GM12878 (cell line): ENCODE measurements around the gene CDH4. TPM values are rescaled to one million over a fixed set of nuclear protein-coding genes. Genes with fewer than 3 reads are reported as not detected.

Experiments
- ATAC-seq: fragments of 200-7000 bp; cut with Tn5 transposase; 3 replicates; pipeline ENCODE4 v1.9.1; 2020; ENCODE audit warnings: mild to moderate bottlenecking, moderate library complexity
- BruUV-seq: library from RNA; stranded (reverse); fragments of 400-500 nt; replicated peaks from 2 replicates; lab custom pipeline; 2021; lab: Mats Ljungman, UMichigan
- CTCF ChIA-PET: fragments of 300-600 bp; sonication (Branson Sonifier 250); formaldehyde crosslinking; extraction: SDS; loops from one replicate; lab custom pipeline; 2021; ENCODE audit warnings: inconsistent platforms; lab: Yijun Ruan, JAX
- POLR2A ChIA-PET: fragments of 350-600 bp; formaldehyde crosslinking; extraction: SDS; loops from one replicate; lab custom pipeline; 2021; ENCODE audit warnings: inconsistent platforms; lab: Charles Lee
- RAD21 ChIA-PET: fragments of 300-600 bp; sonication (Branson Sonifier 250); formaldehyde crosslinking; loops from one replicate; lab custom pipeline; 2023; ENCODE audit warnings: antibody characterized with exemption; ENCODE audit not compliant: unreplicated experiment; lab: Charles Lee
- SMC1A ChIA-PET: fragments of 300-600 bp; sonication (Branson Sonifier 250); formaldehyde crosslinking; loops from one replicate; lab custom pipeline; 2023; ENCODE audit not compliant: unreplicated experiment, uncharacterized antibody; lab: Charles Lee
- DNase-seq: peaks from one replicate; pipeline ENCODE4 v3.0.0-alpha.2; 2011; ENCODE audit warnings: low read depth, low spot score
- FAIRE-seq: peaks from 3 replicates; lab custom pipeline; 2011; peaks lifted over from hg19 to GRCh38; lab: Jason Lieb, UNC
- H2AFZ ChIP-seq: 2 replicates; pipeline ENCODE4 v1.6.0; 2011; ENCODE audit warnings: low read depth, low read length, control low read depth; ENCODE audit not compliant: control insufficient read depth
- H3K27ac ChIP-seq: 2 replicates; pipeline ENCODE4 v1.5.1; 2011; ENCODE audit warnings: control low read depth; ENCODE audit not compliant: control insufficient read depth, insufficient read depth
- H3K27me3 ChIP-seq, 2 experiments: replicated peaks in 1 of 2; 2 replicates each; pipeline versions ENCODE4 v1.6.0 to v1.6.1; 2011; ENCODE audit warnings: low read length in 1 of 2; ENCODE audit not compliant: control insufficient read depth in 2 of 2, insufficient read depth in 2 of 2
- H3K36me3 ChIP-seq, 2 experiments: 2 replicates each; pipeline ENCODE4 v1.5.1; 2011; ENCODE audit warnings: low read length in 1 of 2; ENCODE audit not compliant: control insufficient read depth in 2 of 2, insufficient read depth in 2 of 2
- H3K4me1 ChIP-seq: 2 replicates; pipeline ENCODE4 v1.6.1; 2011; ENCODE audit warnings: mild to moderate bottlenecking, low read length, moderate library complexity, mixed read lengths; ENCODE audit not compliant: control insufficient read depth, insufficient read depth
- H3K4me2 ChIP-seq: 2 replicates; pipeline ENCODE4 v1.6.0; 2011; ENCODE audit warnings: control low read depth; ENCODE audit not compliant: control insufficient read depth, insufficient read depth
- H3K4me3 ChIP-seq: fragments of 200-600 bp; sonication (generic); 2 replicates; pipeline ENCODE4 v1.5.1; 2016
- H3K79me2 ChIP-seq: 2 replicates; pipeline ENCODE4 v1.6.0; 2011; ENCODE audit warnings: low read length; ENCODE audit not compliant: control insufficient read depth, insufficient read depth
- H3K9ac ChIP-seq: 2 replicates; pipeline ENCODE4 v1.8.0; 2011; ENCODE audit warnings: low read length, control low read depth, mixed read lengths; ENCODE audit not compliant: control insufficient read depth, insufficient read depth
- H3K9me3 ChIP-seq: replicated peaks from 3 replicates; pipeline ENCODE4 v1.5.1; 2011; ENCODE audit warnings: mild to moderate bottlenecking, low read length; ENCODE audit not compliant: control insufficient read depth, insufficient read depth
- H4K20me1 ChIP-seq: 2 replicates; pipeline ENCODE4 v1.6.0; 2011; ENCODE audit not compliant: control insufficient read depth, insufficient read depth
- ASH2L ChIP-seq: fragments of 300-600, 200-600 bp; sonication (generic); IDR thresholded peaks from 2 replicates; pipeline ENCODE4 v1.6.1; 2017; ENCODE audit warnings: low read depth, mild to moderate bottlenecking, borderline replicate concordance
- ATF7 ChIP-seq: fragments of 450-650 bp; IDR thresholded peaks from 2 replicates; pipeline ENCODE4 v1.6.1; 2016; ENCODE audit warnings: low read depth, mild to moderate bottlenecking
- BHLHE40 ChIP-seq, 2 experiments: fragments of 450-650 bp in 1 of 2; IDR thresholded peaks; 2 replicates each; pipeline ENCODE4 v1.6.1; 2011 to 2017; ENCODE audit warnings: low read depth in 2 of 2, borderline replicate concordance in 1 of 2, improper control_type of control experiment in 1 of 2, low read length in 1 of 2, mild to moderate bottlenecking in 1 of 2
- EP300 ChIP-seq, 2 experiments: fragments of 150-350 bp in 1 of 2; IDR thresholded peaks; 2 replicates each; pipeline ENCODE4 v1.6.1; 2011 to 2012; ENCODE audit warnings: low read depth in 2 of 2, low read length in 2 of 2, borderline replicate concordance in 1 of 2, improper control_type of control experiment in 1 of 2, inconsistent platforms in 1 of 2; ENCODE audit not compliant: control insufficient read depth in 1 of 2
- KDM1A ChIP-seq: fragments of 200-600 bp; sonication (generic); IDR thresholded peaks from 2 replicates; pipeline ENCODE4 v1.6.1; 2016; ENCODE audit warnings: borderline replicate concordance
- RBBP5 ChIP-seq: fragments of 200-600 bp; sonication (generic); conservative IDR thresholded peaks from 2 replicates; pipeline ENCODE4 v1.6.1; 2016
- SMARCA5 ChIP-seq: fragments of 450-650 bp; IDR thresholded peaks from 2 replicates; pipeline ENCODE4 v1.6.1; 2017; ENCODE audit warnings: mild to moderate bottlenecking
- SUZ12 ChIP-seq: fragments of 200-600 bp; sonication (generic); IDR thresholded peaks from one replicate; pipeline ENCODE4 v1.6.1; 2018; ENCODE audit warnings: antibody characterized with exemption, mild to moderate bottlenecking; ENCODE audit not compliant: unreplicated experiment
- TARDBP ChIP-seq: IDR thresholded peaks from 2 replicates; pipeline ENCODE4 v1.6.1; 2016; ENCODE audit warnings: borderline replicate concordance
- ZNF274 ChIP-seq: IDR thresholded peaks from one replicate; pipeline ENCODE4 v1.8.0; 2011; ENCODE audit not compliant: insufficient read length, insufficient read depth
- ZNF622 ChIP-seq: fragments of 450-650 bp; IDR thresholded peaks from 2 replicates; pipeline ENCODE4 v1.6.1; 2017; ENCODE audit warnings: mild to moderate bottlenecking, inconsistent platforms
- ZZZ3 ChIP-seq: IDR thresholded peaks from 2 replicates; pipeline ENCODE4 v1.6.1; 2011; ENCODE audit warnings: low read depth; ENCODE audit not compliant: control insufficient read depth, insufficient read length
- WGBS: methylation state at CpG from one replicate; pipeline ENCODE4 v1.1.6; 2016; ENCODE audit warnings: low lambda C conversion rate; ENCODE audit not compliant: insufficient replicate concordance, insufficient coverage; ENCODE audit errors: missing lambda C conversion rate; 5-methylcytosine and 5-hydroxymethylcytosine counted together
- in situ Hi-C: fragments of 300-500 bp; cut with MboI; formaldehyde crosslinking; loops from 9 replicates; pipeline ENCODE4 v1.14.3; 2018; ENCODE audit warnings: mixed read lengths
- intact Hi-C: fragments of 100-400 bp; cut with micrococcal nuclease; formaldehyde crosslinking; loops from one replicate; pipeline ENCODE4 v1.14.2; 2022; ENCODE audit not compliant: unreplicated experiment
- polyA plus RNA-seq, 11 experiments: library from polyadenylated mRNA; depleted of rRNA in 4 of 11; unstranded in 6 of 11; stranded (reverse) in 5 of 11; fragments of >200 nt; fragmentation: Nextera tagmentation in 4 of 11; fragmentation: Illumina TruSeq in 1 of 11; extraction: Ambion mirVana in 4 of 11; extraction: Trizol in 1 of 11; gene quantifications; 1 replicate in 1 of 11; 2 replicates in 10 of 11; pipeline versions ENCODE4 v1.2.1 to v1.2.3, GENCODE V29; 2011 to 2016; ENCODE audit warnings: inconsistent platforms in 2 of 11, missing spikeins in 2 of 11, low read depth in 1 of 11
- total RNA-seq, 4 experiments: library from RNA; depleted of rRNA in 3 of 4; stranded (reverse); fragments of >200 nt in 3 of 4; fragmentation: Illumina TruSeq in 1 of 4; extraction: Trizol in 1 of 4; gene quantifications; 2 replicates each; pipeline versions ENCODE4 v1.2.1 to v1.2.3, GENCODE V29; 2013 to 2021
- TF ChIP-seq, protein P1 (sequence below): fragments of 450-650 bp; conservative IDR thresholded peaks from 2 replicates; pipeline ENCODE4 v1.6.1; 2017; ENCODE audit warnings: mild to moderate bottlenecking, moderate library complexity
- TF ChIP-seq, protein P2 (sequence below): fragments of 450-650 bp; IDR thresholded peaks from 2 replicates; pipeline ENCODE4 v1.6.1; 2016; ENCODE audit warnings: mild to moderate bottlenecking, moderate library complexity, borderline replicate concordance
- TF ChIP-seq, protein P3 (sequence below): fragments of 450-650 bp; IDR thresholded peaks from 2 replicates; pipeline ENCODE4 v1.6.1; 2017; ENCODE audit warnings: borderline replicate concordance

CDH4 gene
- total and polyA plus RNA-seq, 10 of the 15 experiments (the other 5 are each of a cell fraction or from before 2014, with no cell fraction given): not detected

GRCh38 chr20:61577065-61577464, 325.0 kb downstream of the CDH4 start:
- CTCF ChIA-PET: no interaction called here
- Histone ChIP-seq H3K27me3 (no peaks in the 10 kb centered on the region), H3K27ac (no peak overlapping the region), H3K9me3 (no peaks in the 10 kb centered on the region; the same call in 2 of the 3 replicates), H3K79me2 (no peaks in the 10 kb centered on the region)
- SMC1A ChIA-PET: no interaction called here
- ATAC-seq: no peak
- RAD21 ChIA-PET: no interaction called here
- intact Hi-C loops: no loop called here
- in situ Hi-C loops: no loop called here
- 79% methylated on average over 1 of the region's 1 CpG for WGBS
- TF ChIP-seq SMARCA5 (no peak), TARDBP (no peak), KDM1A (no peak), EP300 (IDR thresholded peaks at IDR 0.05; ENCODE audit: borderline replicate concordance in 1 of 2, control insufficient read depth in 1 of 2, low read depth in 2 of 2, low read length in 2 of 2) (no peak), ASH2L (no peak), ATF7 (no peak), ZZZ3 (no peak), ZNF274 (no peak), BHLHE40 (IDR thresholded peaks at IDR 0.05; ENCODE audit: borderline replicate concordance in 1 of 2, low read depth in 2 of 2, low read length in 1 of 2) (no peak), ZNF622 (no peak), SUZ12 (no peak), RBBP5 (no peak)
- TF ChIP-seq, protein P1, sequence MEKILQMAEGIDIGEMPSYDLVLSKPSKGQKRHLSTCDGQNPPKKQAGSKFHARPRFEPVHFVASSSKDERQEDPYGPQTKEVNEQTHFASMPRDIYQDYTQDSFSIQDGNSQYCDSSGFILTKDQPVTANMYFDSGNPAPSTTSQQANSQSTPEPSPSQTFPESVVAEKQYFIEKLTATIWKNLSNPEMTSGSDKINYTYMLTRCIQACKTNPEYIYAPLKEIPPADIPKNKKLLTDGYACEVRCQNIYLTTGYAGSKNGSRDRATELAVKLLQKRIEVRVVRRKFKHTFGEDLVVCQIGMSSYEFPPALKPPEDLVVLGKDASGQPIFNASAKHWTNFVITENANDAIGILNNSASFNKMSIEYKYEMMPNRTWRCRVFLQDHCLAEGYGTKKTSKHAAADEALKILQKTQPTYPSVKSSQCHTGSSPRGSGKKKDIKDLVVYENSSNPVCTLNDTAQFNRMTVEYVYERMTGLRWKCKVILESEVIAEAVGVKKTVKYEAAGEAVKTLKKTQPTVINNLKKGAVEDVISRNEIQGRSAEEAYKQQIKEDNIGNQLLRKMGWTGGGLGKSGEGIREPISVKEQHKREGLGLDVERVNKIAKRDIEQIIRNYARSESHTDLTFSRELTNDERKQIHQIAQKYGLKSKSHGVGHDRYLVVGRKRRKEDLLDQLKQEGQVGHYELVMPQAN: no peak
- TF ChIP-seq, protein P2, sequence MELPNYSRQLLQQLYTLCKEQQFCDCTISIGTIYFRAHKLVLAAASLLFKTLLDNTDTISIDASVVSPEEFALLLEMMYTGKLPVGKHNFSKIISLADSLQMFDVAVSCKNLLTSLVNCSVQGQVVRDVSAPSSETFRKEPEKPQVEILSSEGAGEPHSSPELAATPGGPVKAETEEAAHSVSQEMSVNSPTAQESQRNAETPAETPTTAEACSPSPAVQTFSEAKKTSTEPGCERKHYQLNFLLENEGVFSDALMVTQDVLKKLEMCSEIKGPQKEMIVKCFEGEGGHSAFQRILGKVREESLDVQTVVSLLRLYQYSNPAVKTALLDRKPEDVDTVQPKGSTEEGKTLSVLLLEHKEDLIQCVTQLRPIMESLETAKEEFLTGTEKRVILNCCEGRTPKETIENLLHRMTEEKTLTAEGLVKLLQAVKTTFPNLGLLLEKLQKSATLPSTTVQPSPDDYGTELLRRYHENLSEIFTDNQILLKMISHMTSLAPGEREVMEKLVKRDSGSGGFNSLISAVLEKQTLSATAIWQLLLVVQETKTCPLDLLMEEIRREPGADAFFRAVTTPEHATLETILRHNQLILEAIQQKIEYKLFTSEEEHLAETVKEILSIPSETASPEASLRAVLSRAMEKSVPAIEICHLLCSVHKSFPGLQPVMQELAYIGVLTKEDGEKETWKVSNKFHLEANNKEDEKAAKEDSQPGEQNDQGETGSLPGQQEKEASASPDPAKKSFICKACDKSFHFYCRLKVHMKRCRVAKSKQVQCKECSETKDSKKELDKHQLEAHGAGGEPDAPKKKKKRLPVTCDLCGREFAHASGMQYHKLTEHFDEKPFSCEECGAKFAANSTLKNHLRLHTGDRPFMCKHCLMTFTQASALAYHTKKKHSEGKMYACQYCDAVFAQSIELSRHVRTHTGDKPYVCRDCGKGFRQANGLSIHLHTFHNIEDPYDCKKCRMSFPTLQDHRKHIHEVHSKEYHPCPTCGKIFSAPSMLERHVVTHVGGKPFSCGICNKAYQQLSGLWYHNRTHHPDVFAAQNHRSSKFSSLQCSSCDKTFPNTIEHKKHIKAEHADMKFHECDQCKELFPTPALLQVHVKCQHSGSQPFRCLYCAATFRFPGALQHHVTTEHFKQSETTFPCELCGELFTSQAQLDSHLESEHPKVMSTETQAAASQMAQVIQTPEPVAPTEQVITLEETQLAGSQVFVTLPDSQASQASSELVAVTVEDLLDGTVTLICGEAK: no peak
- TF ChIP-seq, protein P3, sequence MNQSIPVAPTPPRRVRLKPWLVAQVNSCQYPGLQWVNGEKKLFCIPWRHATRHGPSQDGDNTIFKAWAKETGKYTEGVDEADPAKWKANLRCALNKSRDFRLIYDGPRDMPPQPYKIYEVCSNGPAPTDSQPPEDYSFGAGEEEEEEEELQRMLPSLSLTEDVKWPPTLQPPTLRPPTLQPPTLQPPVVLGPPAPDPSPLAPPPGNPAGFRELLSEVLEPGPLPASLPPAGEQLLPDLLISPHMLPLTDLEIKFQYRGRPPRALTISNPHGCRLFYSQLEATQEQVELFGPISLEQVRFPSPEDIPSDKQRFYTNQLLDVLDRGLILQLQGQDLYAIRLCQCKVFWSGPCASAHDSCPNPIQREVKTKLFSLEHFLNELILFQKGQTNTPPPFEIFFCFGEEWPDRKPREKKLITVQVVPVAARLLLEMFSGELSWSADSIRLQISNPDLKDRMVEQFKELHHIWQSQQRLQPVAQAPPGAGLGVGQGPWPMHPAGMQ: no peak
- TF ChIP-seq, all 136 proteins: peak for 0
- no peak overlapping the region for H2AFZ ChIP-seq
- no peak overlapping the region for H3K9ac ChIP-seq
- H3K4me1 ChIP-seq: no peaks in the 10 kb centered on the region
- H4K20me1 ChIP-seq: no peaks in the 10 kb centered on the region
- BruUV-seq: no TSS peak
- no peak for DNase-seq
- no peak overlapping the region for H3K4me2 ChIP-seq
- POLR2A ChIA-PET: no interaction called here
- FAIRE-seq: no peak
- no peaks in the 10 kb centered on the region for H3K36me3 ChIP-seq
- no peak overlapping the region for H3K4me3 ChIP-seq
